Panc1 (cell line): Measurements from ENCODE around the gene HSPB8.

Experiments
- CTCF ChIP-seq: fragments of 450-650 bp; IDR thresholded peaks from 2 replicates; pipeline ENCODE4 v1.5.1; 2017; ENCODE audit warnings: mild to moderate bottlenecking
- POLR2AphosphoS5 ChIP-seq: IDR thresholded peaks from 2 replicates; pipeline ENCODE4 v1.6.1; 2012; ENCODE audit warnings: mild to moderate bottlenecking, low read depth, low read length, moderate library complexity
- REST ChIP-seq, 2 experiments: IDR thresholded peaks; 2 replicates each; pipeline ENCODE4 v1.6.1; 2011 to 2012; ENCODE audit warnings: low read depth in 2 of 2, control low read depth in 1 of 2, low read length in 1 of 2, mild to moderate bottlenecking in 1 of 2, moderate library complexity in 1 of 2; ENCODE audit not compliant: insufficient read depth in 1 of 2
- SIN3A ChIP-seq: IDR thresholded peaks from 2 replicates; pipeline ENCODE4 v1.6.1; 2012; ENCODE audit warnings: low read depth, mild to moderate bottlenecking, low read length, moderate library complexity, borderline replicate concordance; ENCODE audit not compliant: insufficient read depth
- TCF7L2 ChIP-seq: IDR thresholded peaks from 2 replicates; pipeline ENCODE4 v1.6.1; 2011; ENCODE audit warnings: mild to moderate bottlenecking, low read depth, low read length, inconsistent platforms

DNA sequence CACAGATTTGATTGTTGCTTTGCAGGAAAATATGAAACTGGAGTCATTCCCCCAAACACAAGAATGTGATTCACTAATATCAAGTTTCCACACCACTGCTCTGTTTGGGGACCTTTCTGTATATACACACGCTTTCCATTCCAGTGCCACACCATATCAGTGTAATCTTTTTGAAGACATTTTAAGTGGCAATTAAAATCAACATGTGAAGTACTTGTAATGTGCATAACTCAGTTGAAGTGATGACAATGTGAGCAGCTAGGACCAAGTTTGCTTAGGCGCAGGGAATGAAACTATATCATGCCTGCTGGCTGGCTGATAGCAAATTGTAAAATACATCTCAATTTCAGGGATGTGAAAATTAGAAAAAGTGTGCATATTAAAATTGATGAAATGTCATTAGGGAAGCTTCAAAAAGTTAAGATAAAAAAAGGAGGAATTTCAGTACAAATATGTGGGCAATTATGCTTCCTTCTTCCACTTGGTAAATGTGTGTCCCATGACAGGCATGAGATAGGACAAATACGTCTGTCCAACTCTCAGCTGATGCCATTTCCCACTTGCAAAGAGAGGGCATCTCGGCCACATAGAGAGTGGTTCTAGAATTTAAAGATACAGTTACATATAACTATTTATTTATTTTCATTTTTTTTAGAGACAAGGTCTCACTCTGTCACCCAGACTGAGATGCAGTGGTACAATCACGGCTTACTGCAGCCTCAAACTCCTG is 43.7 kb downstream of the HSPB8 start:
- no peak for TF ChIP-seq CTCF
- no peak for TF ChIP-seq TCF7L2
- no peak for TF ChIP-seq REST (IDR thresholded peaks at IDR 0.05; ENCODE audit: insufficient read depth in 1 of 2, low read depth in 2 of 2, low read length in 1 of 2)
- TF ChIP-seq POLR2AphosphoS5 = no peak
- no peak for TF ChIP-seq SIN3A
